Bronchial epithelial cell (primary cell): Measurements from ENCODE around the gene MMP8. TPM values are rescaled to one million over a fixed set of nuclear protein-coding genes. Genes with fewer than 3 reads are reported as not detected.

Source experiments
- DNase-seq: peaks from one replicate; pipeline ENCODE4 v3.0.0-alpha.2; 2010; ENCODE audit warnings: low read depth
- FAIRE-seq: peaks from 2 replicates; lab custom pipeline; 2011; peaks lifted over from hg19 to GRCh38; lab: Jason Lieb, UNC
- H3K27me3 ChIP-seq: 2 replicates; pipeline ENCODE4 v1.5.1; 2011; ENCODE audit warnings: low read length; ENCODE audit not compliant: control insufficient read depth, insufficient read depth
- H3K36me3 ChIP-seq: 2 replicates; pipeline ENCODE4 v1.5.1; 2011; ENCODE audit warnings: low read length; ENCODE audit not compliant: control insufficient read depth, insufficient read depth
- H3K4me3 ChIP-seq: 2 replicates; pipeline ENCODE4 v1.5.1; 2011; ENCODE audit warnings: mild to moderate bottlenecking, low read depth, low read length, control low read depth
- CTCF ChIP-seq: IDR thresholded peaks from 2 replicates; pipeline ENCODE4 v1.5.1; 2011; ENCODE audit warnings: mild to moderate bottlenecking, moderate library complexity, low read length, control low read depth, inconsistent platforms; ENCODE audit not compliant: insufficient read depth, severe bottlenecking
- total RNA-seq: library from RNA; depleted of rRNA; stranded (reverse); fragments of >200 nt; gene quantifications from 2 replicates; pipeline ENCODE4 v1.2.1, GENCODE V29; 2014

Gene MMP8
- total RNA-seq, 1 donor from 2014 or later = not detected

DNA sequence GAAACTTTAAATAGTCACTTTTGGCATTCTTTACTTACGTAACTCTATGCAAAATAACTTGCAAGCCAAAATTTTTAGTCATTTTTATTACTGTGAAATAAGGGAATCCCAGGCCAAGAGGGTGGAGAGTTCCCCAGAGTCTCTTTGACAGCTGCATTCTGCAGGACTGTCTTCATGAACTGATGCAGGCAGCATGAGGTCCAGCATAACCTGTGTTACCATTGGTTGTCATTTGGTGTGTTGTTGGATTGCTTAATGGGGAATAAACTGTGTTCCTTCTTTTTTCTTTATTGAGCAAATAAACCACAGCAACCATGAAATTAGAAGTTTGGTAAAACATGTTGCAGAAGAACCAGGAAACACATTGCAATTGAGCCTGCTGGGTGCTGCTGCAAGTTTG, 43.8 kb downstream of the MMP8 start:
- no peak for TF ChIP-seq CTCF
- Histone ChIP-seq H3K27me3 (no peaks in the 10 kb centered on the region), H3K36me3 (no peaks in the 10 kb centered on the region), H3K4me3 (no peak overlapping the region)
- FAIRE-seq (no peak), DNase-seq (no peak)

GRCh38 chr11:102678022-102678421, 46.7 kb downstream of the MMP8 start:
- Histone ChIP-seq H3K27me3 (no peaks in the 10 kb centered on the region), H3K36me3 (no peaks in the 10 kb centered on the region), H3K4me3 (no peak overlapping the region)
- DNase-seq (no peak), FAIRE-seq (no peak)
- TF ChIP-seq CTCF = no peak

GRCh38 chr11:102676084-102676483, 48.7 kb downstream of the MMP8 start:
- H3K4me3 ChIP-seq = no peak overlapping the region
- DNase-seq (no peak), FAIRE-seq (no peak)
- H3K27me3 ChIP-seq = no peaks in the 10 kb centered on the region
- no peaks in the 10 kb centered on the region for H3K36me3 ChIP-seq
- TF ChIP-seq CTCF = no peak

DNA sequence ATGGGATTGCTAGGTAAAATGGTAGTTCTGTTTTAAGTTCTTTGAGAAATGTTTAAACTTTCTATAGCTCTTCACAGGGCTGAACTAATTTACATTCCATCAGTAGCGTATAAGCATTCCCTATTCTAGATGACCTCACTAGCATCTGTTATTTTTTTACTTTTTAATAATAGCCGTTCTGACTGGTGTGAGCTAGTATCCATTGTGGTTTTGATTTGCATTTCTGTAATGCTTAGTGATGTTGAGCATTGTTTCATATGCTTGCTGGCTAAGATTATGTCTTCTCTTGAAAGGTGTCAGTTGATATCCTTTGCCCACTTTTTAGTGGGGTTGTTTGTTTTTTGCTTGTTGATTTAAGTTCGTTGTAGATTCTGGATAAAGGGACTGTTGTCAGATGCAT, 55.1 kb downstream of the MMP8 start:
- TF ChIP-seq CTCF = no peak
- H3K27me3 ChIP-seq = no peaks in the 10 kb centered on the region
- no peak for FAIRE-seq
- H3K4me3 ChIP-seq = no peak overlapping the region
- H3K36me3 ChIP-seq = no peaks in the 10 kb centered on the region
- no peak for DNase-seq

- FAIRE-seq (no peak), DNase-seq (peak; percentile 48)
- TF ChIP-seq CTCF = peak; percentile 75
- Histone ChIP-seq H3K27me3 (no peaks in the 10 kb centered on the region), H3K4me3 (no peak overlapping the region), H3K36me3 (no peaks in the 10 kb centered on the region)
Observed at GRCh38 chr11:102666331-102666957, 58.3 kb downstream of the MMP8 start.
